GM12878 (cell line): ENCODE data around the gene CYTH3. TPM values are rescaled to one million over a fixed set of nuclear protein-coding genes. Genes with fewer than 3 reads are reported as not detected.

ENCODE experiments used
- ATAC-seq: fragments of 200-7000 bp; cut with Tn5 transposase; 3 replicates; pipeline ENCODE4 v1.9.1; 2020; ENCODE audit warnings: mild to moderate bottlenecking, moderate library complexity
- BruUV-seq: library from RNA; stranded (reverse); fragments of 400-500 nt; replicated peaks from 2 replicates; lab custom pipeline; 2021; lab: Mats Ljungman, UMichigan
- CTCF ChIA-PET: fragments of 300-600 bp; sonication (Branson Sonifier 250); formaldehyde crosslinking; extraction: SDS; loops from one replicate; lab custom pipeline; 2021; ENCODE audit warnings: inconsistent platforms; lab: Yijun Ruan, JAX
- POLR2A ChIA-PET: fragments of 350-600 bp; formaldehyde crosslinking; extraction: SDS; loops from one replicate; lab custom pipeline; 2021; ENCODE audit warnings: inconsistent platforms; lab: Charles Lee
- RAD21 ChIA-PET: fragments of 300-600 bp; sonication (Branson Sonifier 250); formaldehyde crosslinking; loops from one replicate; lab custom pipeline; 2023; ENCODE audit warnings: antibody characterized with exemption; ENCODE audit not compliant: unreplicated experiment; lab: Charles Lee
- SMC1A ChIA-PET: fragments of 300-600 bp; sonication (Branson Sonifier 250); formaldehyde crosslinking; loops from one replicate; lab custom pipeline; 2023; ENCODE audit not compliant: unreplicated experiment, uncharacterized antibody; lab: Charles Lee
- DNase-seq: peaks from one replicate; pipeline ENCODE4 v3.0.0-alpha.2; 2011; ENCODE audit warnings: low read depth, low spot score
- FAIRE-seq: peaks from 3 replicates; lab custom pipeline; 2011; peaks lifted over from hg19 to GRCh38; lab: Jason Lieb, UNC
- H2AFZ ChIP-seq: 2 replicates; pipeline ENCODE4 v1.6.0; 2011; ENCODE audit warnings: low read depth, low read length, control low read depth; ENCODE audit not compliant: control insufficient read depth
- H3K27ac ChIP-seq: 2 replicates; pipeline ENCODE4 v1.5.1; 2011; ENCODE audit warnings: control low read depth; ENCODE audit not compliant: control insufficient read depth, insufficient read depth
- H3K27me3 ChIP-seq, 2 experiments: replicated peaks in 1 of 2; 2 replicates each; pipeline versions ENCODE4 v1.6.0 to v1.6.1; 2011; ENCODE audit warnings: low read length in 1 of 2; ENCODE audit not compliant: control insufficient read depth in 2 of 2, insufficient read depth in 2 of 2
- H3K36me3 ChIP-seq, 2 experiments: 2 replicates each; pipeline ENCODE4 v1.5.1; 2011; ENCODE audit warnings: low read length in 1 of 2; ENCODE audit not compliant: control insufficient read depth in 2 of 2, insufficient read depth in 2 of 2
- H3K4me1 ChIP-seq: 2 replicates; pipeline ENCODE4 v1.6.1; 2011; ENCODE audit warnings: mild to moderate bottlenecking, low read length, moderate library complexity, mixed read lengths; ENCODE audit not compliant: control insufficient read depth, insufficient read depth
- H3K4me2 ChIP-seq: 2 replicates; pipeline ENCODE4 v1.6.0; 2011; ENCODE audit warnings: control low read depth; ENCODE audit not compliant: control insufficient read depth, insufficient read depth
- H3K4me3 ChIP-seq: fragments of 200-600 bp; sonication (generic); 2 replicates; pipeline ENCODE4 v1.5.1; 2016
- H3K79me2 ChIP-seq: 2 replicates; pipeline ENCODE4 v1.6.0; 2011; ENCODE audit warnings: low read length; ENCODE audit not compliant: control insufficient read depth, insufficient read depth
- H3K9ac ChIP-seq: 2 replicates; pipeline ENCODE4 v1.8.0; 2011; ENCODE audit warnings: low read length, control low read depth, mixed read lengths; ENCODE audit not compliant: control insufficient read depth, insufficient read depth
- H3K9me3 ChIP-seq: replicated peaks from 3 replicates; pipeline ENCODE4 v1.5.1; 2011; ENCODE audit warnings: mild to moderate bottlenecking, low read length; ENCODE audit not compliant: control insufficient read depth, insufficient read depth
- H4K20me1 ChIP-seq: 2 replicates; pipeline ENCODE4 v1.6.0; 2011; ENCODE audit not compliant: control insufficient read depth, insufficient read depth
- CBFB ChIP-seq: IDR thresholded peaks from 2 replicates; pipeline ENCODE4 v1.6.1; 2016; ENCODE audit warnings: antibody characterized with exemption, low read depth
- CHD4 ChIP-seq: fragments of 200-600 bp; sonication (generic); IDR thresholded peaks from 2 replicates; pipeline ENCODE4 v1.6.1; 2016; ENCODE audit warnings: mild to moderate bottlenecking
- HDAC2 ChIP-seq: fragments of 200-600 bp; sonication (generic); IDR thresholded peaks from 2 replicates; pipeline ENCODE4 v1.6.1; 2017
- KDM1A ChIP-seq: fragments of 200-600 bp; sonication (generic); IDR thresholded peaks from 2 replicates; pipeline ENCODE4 v1.6.1; 2016; ENCODE audit warnings: borderline replicate concordance
- LARP7 ChIP-seq: fragments of 450-650 bp; IDR thresholded peaks from 2 replicates; pipeline ENCODE4 v1.6.1; 2017; ENCODE audit warnings: mild to moderate bottlenecking
- NFXL1 ChIP-seq: fragments of 450-650 bp; IDR thresholded peaks from 2 replicates; pipeline ENCODE4 v1.6.1; 2017; ENCODE audit warnings: antibody characterized with exemption, mild to moderate bottlenecking, borderline replicate concordance
- NKRF ChIP-seq: fragments of 450-650 bp; conservative IDR thresholded peaks from 2 replicates; pipeline ENCODE4 v1.6.1; 2017; ENCODE audit warnings: mild to moderate bottlenecking, moderate library complexity
- POLR2AphosphoS5 ChIP-seq: IDR thresholded peaks from 2 replicates; pipeline ENCODE4 v1.6.1; 2011; ENCODE audit warnings: mild to moderate bottlenecking, low read length, inconsistent platforms
- RFX5 ChIP-seq: IDR thresholded peaks from 2 replicates; pipeline ENCODE4 v1.6.1; 2011; ENCODE audit warnings: low read depth, low read length, improper control_type of control experiment
- RUNX3 ChIP-seq: IDR thresholded peaks from 2 replicates; pipeline ENCODE4 v1.6.1; 2012; ENCODE audit warnings: low read length, inconsistent platforms
- SRF ChIP-seq, 2 experiments: IDR thresholded peaks; 2 replicates each; pipeline ENCODE4 v1.6.1; 2011; ENCODE audit warnings: low read depth in 2 of 2, low read length in 2 of 2, mild to moderate bottlenecking in 1 of 2, moderate library complexity in 1 of 2
- WGBS: methylation state at CpG from one replicate; pipeline ENCODE4 v1.1.6; 2016; ENCODE audit warnings: low lambda C conversion rate; ENCODE audit not compliant: insufficient replicate concordance, insufficient coverage; ENCODE audit errors: missing lambda C conversion rate; 5-methylcytosine and 5-hydroxymethylcytosine counted together
- in situ Hi-C: fragments of 300-500 bp; cut with MboI; formaldehyde crosslinking; loops from 9 replicates; pipeline ENCODE4 v1.14.3; 2018; ENCODE audit warnings: mixed read lengths
- intact Hi-C: fragments of 100-400 bp; cut with micrococcal nuclease; formaldehyde crosslinking; loops from one replicate; pipeline ENCODE4 v1.14.2; 2022; ENCODE audit not compliant: unreplicated experiment
- polyA plus RNA-seq, 11 experiments: library from polyadenylated mRNA; depleted of rRNA in 4 of 11; unstranded in 6 of 11; stranded (reverse) in 5 of 11; fragments of >200 nt; fragmentation: Nextera tagmentation in 4 of 11; fragmentation: Illumina TruSeq in 1 of 11; extraction: Ambion mirVana in 4 of 11; extraction: Trizol in 1 of 11; gene quantifications; 1 replicate in 1 of 11; 2 replicates in 10 of 11; pipeline versions ENCODE4 v1.2.1 to v1.2.3, GENCODE V29; 2011 to 2016; ENCODE audit warnings: inconsistent platforms in 2 of 11, missing spikeins in 2 of 11, low read depth in 1 of 11
- total RNA-seq, 4 experiments: library from RNA; depleted of rRNA in 3 of 4; stranded (reverse); fragments of >200 nt in 3 of 4; fragmentation: Illumina TruSeq in 1 of 4; extraction: Trizol in 1 of 4; gene quantifications; 2 replicates each; pipeline versions ENCODE4 v1.2.1 to v1.2.3, GENCODE V29; 2013 to 2021
- TF ChIP-seq, protein P1 (sequence below): fragments of 450-650 bp; IDR thresholded peaks from 2 replicates; pipeline ENCODE4 v1.6.1; 2017; ENCODE audit warnings: mild to moderate bottlenecking, low read depth, inconsistent platforms; ENCODE audit not compliant: poor library complexity, severe bottlenecking
- TF ChIP-seq, protein P2 (sequence below): fragments of 150-350 bp; IDR thresholded peaks from 2 replicates; pipeline ENCODE4 v1.6.1; 2014; ENCODE audit warnings: mild to moderate bottlenecking, low read depth, low read length
- TF ChIP-seq, protein P3 (sequence below): fragments of 450-650 bp; IDR thresholded peaks from 2 replicates; pipeline ENCODE4 v1.6.1; 2017; ENCODE audit warnings: mild to moderate bottlenecking, moderate library complexity

The CYTH3 gene
- total and polyA plus RNA-seq, 10 of the 15 experiments (the other 5 are each of a cell fraction or from before 2014, with no cell fraction given) = 0.45 to 28.2 (median 15.7) TPM

DNA sequence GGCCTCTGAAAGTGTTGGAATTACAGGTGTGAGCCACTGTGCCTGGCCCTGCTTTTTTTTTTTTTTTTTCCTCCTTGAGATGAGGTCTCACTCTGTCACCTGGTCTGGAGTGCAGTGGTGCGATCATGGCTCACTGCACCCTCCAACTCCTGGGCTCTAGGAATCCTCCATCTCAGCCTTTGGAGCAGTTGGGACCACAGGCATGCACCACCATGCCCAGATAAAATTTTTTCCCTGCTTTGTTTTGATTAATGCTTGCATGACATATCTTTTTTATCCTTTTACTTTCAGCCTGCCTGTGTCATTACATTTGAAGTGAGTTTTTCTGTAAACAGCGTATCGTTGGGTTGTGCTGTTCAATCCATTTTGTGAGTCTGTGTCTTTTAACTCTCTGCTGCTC lies 144.2 kb downstream of the CYTH3 start (continued):
- TF ChIP-seq, protein P1, sequence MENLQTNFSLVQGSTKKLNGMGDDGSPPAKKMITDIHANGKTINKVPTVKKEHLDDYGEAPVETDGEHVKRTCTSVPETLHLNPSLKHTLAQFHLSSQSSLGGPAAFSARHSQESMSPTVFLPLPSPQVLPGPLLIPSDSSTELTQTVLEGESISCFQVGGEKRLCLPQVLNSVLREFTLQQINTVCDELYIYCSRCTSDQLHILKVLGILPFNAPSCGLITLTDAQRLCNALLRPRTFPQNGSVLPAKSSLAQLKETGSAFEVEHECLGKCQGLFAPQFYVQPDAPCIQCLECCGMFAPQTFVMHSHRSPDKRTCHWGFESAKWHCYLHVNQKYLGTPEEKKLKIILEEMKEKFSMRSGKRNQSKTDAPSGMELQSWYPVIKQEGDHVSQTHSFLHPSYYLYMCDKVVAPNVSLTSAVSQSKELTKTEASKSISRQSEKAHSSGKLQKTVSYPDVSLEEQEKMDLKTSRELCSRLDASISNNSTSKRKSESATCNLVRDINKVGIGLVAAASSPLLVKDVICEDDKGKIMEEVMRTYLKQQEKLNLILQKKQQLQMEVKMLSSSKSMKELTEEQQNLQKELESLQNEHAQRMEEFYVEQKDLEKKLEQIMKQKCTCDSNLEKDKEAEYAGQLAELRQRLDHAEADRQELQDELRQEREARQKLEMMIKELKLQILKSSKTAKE = no peak
- TF ChIP-seq, protein P2, sequence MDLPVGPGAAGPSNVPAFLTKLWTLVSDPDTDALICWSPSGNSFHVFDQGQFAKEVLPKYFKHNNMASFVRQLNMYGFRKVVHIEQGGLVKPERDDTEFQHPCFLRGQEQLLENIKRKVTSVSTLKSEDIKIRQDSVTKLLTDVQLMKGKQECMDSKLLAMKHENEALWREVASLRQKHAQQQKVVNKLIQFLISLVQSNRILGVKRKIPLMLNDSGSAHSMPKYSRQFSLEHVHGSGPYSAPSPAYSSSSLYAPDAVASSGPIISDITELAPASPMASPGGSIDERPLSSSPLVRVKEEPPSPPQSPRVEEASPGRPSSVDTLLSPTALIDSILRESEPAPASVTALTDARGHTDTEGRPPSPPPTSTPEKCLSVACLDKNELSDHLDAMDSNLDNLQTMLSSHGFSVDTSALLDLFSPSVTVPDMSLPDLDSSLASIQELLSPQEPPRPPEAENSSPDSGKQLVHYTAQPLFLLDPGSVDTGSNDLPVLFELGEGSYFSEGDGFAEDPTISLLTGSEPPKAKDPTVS = no peak
- TF ChIP-seq POLR2AphosphoS5 = no peak
- no peak for TF ChIP-seq KDM1A
- no peak for TF ChIP-seq RUNX3
- no peak for TF ChIP-seq SRF (IDR thresholded peaks at IDR 0.05; ENCODE audit: low read depth in 2 of 2, low read length in 2 of 2)
- no peak for TF ChIP-seq RFX5
- no peak for TF ChIP-seq LARP7

GRCh38 chr7:6127110-6127490 lies 145.3 kb downstream of the CYTH3 start:
- H3K79me2 ChIP-seq = no peaks in the 10 kb centered on the region
- H3K4me3 ChIP-seq = no peak overlapping the region
- in situ Hi-C loops = no loop called here
- no peak for DNase-seq
- H3K27me3 ChIP-seq = no peaks in the 10 kb centered on the region
- intact Hi-C loops = no loop called here
- no peak for FAIRE-seq
- no TSS peak for BruUV-seq
- H3K27ac ChIP-seq = no peak overlapping the region
- SMC1A ChIA-PET = interaction anchor here (0.6 to 1.2 kb wide), 3 partner anchors 12 to 184 kb away, joined by 3 to 4 read pairs (median 3); no protein-coding TSS in a partner anchor
- RAD21 ChIA-PET = no interaction called here
- H3K36me3 ChIP-seq = peaks cover 7 to 14% of the 10 kb centered on the region in 2 experiments; a peak in 3 of 4 replicates
- no peaks in the 10 kb centered on the region for H4K20me1 ChIP-seq
- WGBS = 42% methylated on average over 1 of the region's 1 CpG
- no peaks in the 10 kb centered on the region; the same call in 2 of the 3 replicates for H3K9me3 ChIP-seq
- no peak overlapping the region for H3K4me2 ChIP-seq
- ATAC-seq = no peak
- H3K4me1 ChIP-seq = no peaks in the 10 kb centered on the region
- no peak overlapping the region for H2AFZ ChIP-seq
- POLR2A ChIA-PET = interaction anchor here (0.7 kb wide), 1 partner anchor 33 kb away, joined by 3 read pairs; no protein-coding TSS in a partner anchor
- H3K9ac ChIP-seq = no peak overlapping the region
- CTCF ChIA-PET = no interaction called here
- no peak for TF ChIP-seq NKRF
- TF ChIP-seq NFXL1 = no peak
- no peak for TF ChIP-seq CHD4
- no peak for TF ChIP-seq HDAC2
- no peak for TF ChIP-seq CBFB
- TF ChIP-seq, protein P3, sequence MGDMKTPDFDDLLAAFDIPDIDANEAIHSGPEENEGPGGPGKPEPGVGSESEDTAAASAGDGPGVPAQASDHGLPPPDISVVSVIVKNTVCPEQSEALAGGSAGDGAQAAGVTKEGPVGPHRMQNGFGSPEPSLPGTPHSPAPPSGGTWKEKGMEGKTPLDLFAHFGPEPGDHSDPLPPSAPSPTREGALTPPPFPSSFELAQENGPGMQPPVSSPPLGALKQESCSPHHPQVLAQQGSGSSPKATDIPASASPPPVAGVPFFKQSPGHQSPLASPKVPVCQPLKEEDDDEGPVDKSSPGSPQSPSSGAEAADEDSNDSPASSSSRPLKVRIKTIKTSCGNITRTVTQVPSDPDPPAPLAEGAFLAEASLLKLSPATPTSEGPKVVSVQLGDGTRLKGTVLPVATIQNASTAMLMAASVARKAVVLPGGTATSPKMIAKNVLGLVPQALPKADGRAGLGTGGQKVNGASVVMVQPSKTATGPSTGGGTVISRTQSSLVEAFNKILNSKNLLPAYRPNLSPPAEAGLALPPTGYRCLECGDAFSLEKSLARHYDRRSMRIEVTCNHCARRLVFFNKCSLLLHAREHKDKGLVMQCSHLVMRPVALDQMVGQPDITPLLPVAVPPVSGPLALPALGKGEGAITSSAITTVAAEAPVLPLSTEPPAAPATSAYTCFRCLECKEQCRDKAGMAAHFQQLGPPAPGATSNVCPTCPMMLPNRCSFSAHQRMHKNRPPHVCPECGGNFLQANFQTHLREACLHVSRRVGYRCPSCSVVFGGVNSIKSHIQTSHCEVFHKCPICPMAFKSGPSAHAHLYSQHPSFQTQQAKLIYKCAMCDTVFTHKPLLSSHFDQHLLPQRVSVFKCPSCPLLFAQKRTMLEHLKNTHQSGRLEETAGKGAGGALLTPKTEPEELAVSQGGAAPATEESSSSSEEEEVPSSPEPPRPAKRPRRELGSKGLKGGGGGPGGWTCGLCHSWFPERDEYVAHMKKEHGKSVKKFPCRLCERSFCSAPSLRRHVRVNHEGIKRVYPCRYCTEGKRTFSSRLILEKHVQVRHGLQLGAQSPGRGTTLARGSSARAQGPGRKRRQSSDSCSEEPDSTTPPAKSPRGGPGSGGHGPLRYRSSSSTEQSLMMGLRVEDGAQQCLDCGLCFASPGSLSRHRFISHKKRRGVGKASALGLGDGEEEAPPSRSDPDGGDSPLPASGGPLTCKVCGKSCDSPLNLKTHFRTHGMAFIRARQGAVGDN = no peak
